ENCODE data around the gene CENPT. TPM values are rescaled to one million over a fixed set of nuclear protein-coding genes. Genes with fewer than 3 reads are reported as not detected.
A peak's percentile ranks its signal among the peaks of the same experiment; 100 is the strongest.

CENPT gene
- total RNA-seq, 1 donor from 2014 or later: 46.3 TPM

- Mint-ChIP-seq H3K9me3 (ENCODE audit: unreplicated experiment) (no peaks in the 10 kb centered on the region), H3K27me3 (ENCODE audit: unreplicated experiment) (no peaks in the 10 kb centered on the region), H3K4me1 (ENCODE audit: unreplicated experiment) (peaks cover 47% of the 10 kb centered on the region)
Measured at GRCh38 chr16:67843343-67843765, 4.1 kb downstream of the CENPT start.

DNA sequence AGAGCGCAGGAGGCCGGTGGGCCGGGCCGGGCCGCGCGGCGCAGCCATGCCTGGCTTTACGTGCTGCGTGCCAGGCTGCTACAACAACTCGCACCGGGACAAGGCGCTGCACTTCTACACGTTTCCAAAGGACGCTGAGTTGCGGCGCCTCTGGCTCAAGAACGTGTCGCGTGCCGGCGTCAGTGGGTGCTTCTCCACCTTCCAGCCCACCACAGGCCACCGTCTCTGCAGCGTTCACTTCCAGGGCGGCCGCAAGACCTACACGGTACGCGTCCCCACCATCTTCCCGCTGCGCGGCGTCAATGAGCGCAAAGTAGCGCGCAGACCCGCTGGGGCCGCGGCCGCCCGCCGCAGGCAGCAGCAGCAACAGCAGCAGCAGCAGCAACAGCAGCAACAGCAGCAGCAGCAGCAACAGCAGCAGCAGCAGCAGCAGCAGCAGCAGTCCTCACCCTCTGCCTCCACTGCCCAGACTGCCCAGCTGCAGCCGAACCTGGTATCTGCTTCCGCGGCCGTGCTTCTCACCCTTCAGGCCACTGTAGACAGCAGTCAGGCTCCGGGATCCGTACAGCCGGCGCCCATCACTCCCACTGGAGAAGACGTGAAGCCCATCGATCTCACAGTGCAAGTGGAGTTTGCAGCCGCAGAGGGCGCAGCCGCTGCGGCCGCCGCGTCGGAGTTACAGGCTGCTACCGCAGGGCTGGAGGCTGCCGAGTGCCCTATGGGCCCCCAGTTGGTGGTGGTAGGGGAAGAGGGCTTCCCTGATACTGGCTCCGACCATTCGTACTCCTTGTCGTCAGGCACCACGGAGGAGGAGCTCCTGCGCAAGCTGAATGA, 4.8 kb downstream of the CENPT start:
- Mint-ChIP-seq H3K36me3 (ENCODE audit: unreplicated experiment) (no peaks in the 10 kb centered on the region), H3K27me3 (ENCODE audit: unreplicated experiment) (no peaks in the 10 kb centered on the region), H3K27ac (ENCODE audit: unreplicated experiment) (peak overlapping the region; percentile 91), H3K4me3 (ENCODE audit: unreplicated experiment) (peak overlapping the region; percentile 93), H3K4me1 (ENCODE audit: unreplicated experiment) (peaks cover 42% of the 10 kb centered on the region), H3K9me3 (ENCODE audit: unreplicated experiment) (no peaks in the 10 kb centered on the region)
- DNase-seq (ENCODE audit: extremely low spot score, unreplicated experiment): no peak
- TF ChIP-seq CTCF (IDR thresholded peaks at IDR 0.05): peak; percentile 40

More at GRCh38 chr16:67843343-67843765, 4.1 kb downstream of the CENPT start:
- Mint-ChIP-seq H3K4me3 (ENCODE audit: unreplicated experiment) (peak overlapping the region; percentile 93), H3K36me3 (ENCODE audit: unreplicated experiment) (no peaks in the 10 kb centered on the region), H3K27ac (ENCODE audit: unreplicated experiment) (peak overlapping the region; percentile 91)
- no peak for TF ChIP-seq CTCF (IDR thresholded peaks at IDR 0.05)
- no peak for DNase-seq (ENCODE audit: extremely low spot score, unreplicated experiment)

GRCh38 chr16:67841816-67842508, 5.5 kb downstream of the CENPT start, which contains the start of gene THAP11:
THAP11 (plus strand) TSS chr16:67842320; CDS start chr16:67842555, 235 bp downstream.
- Mint-ChIP-seq H3K36me3 (ENCODE audit: unreplicated experiment) (no peaks in the 10 kb centered on the region), H3K4me3 (ENCODE audit: unreplicated experiment) (peak within 1 kb of the TSS; percentile 93), H3K27me3 (ENCODE audit: unreplicated experiment) (no peaks in the 10 kb centered on the region), H3K9me3 (ENCODE audit: unreplicated experiment) (no peaks in the 10 kb centered on the region), H3K4me1 (ENCODE audit: unreplicated experiment) (peaks cover 39% of the 10 kb centered on the region), H3K27ac (ENCODE audit: unreplicated experiment) (peak within 1 kb of the TSS; percentile 99)
- peak; percentile 97 for DNase-seq (ENCODE audit: extremely low spot score, unreplicated experiment)
- peak; percentile 74 for TF ChIP-seq CTCF (IDR thresholded peaks at IDR 0.05)

- H3K36me3 Mint-ChIP-seq (ENCODE audit: unreplicated experiment): no peaks in the 10 kb centered on the region
- H3K9me3 Mint-ChIP-seq (ENCODE audit: unreplicated experiment): no peaks in the 10 kb centered on the region
- H3K4me3 Mint-ChIP-seq (ENCODE audit: unreplicated experiment): peak overlapping the region; percentile 92
- TF ChIP-seq CTCF (IDR thresholded peaks at IDR 0.05): no peak
- H3K27ac Mint-ChIP-seq (ENCODE audit: unreplicated experiment): peak overlapping the region; percentile 99
- no peaks in the 10 kb centered on the region for H3K27me3 Mint-ChIP-seq (ENCODE audit: unreplicated experiment)
- no peak for DNase-seq (ENCODE audit: extremely low spot score, unreplicated experiment)
- peaks cover 39% of the 10 kb centered on the region for H3K4me1 Mint-ChIP-seq (ENCODE audit: unreplicated experiment)
Measured at GRCh38 chr16:67841198-67841815, 6.2 kb downstream of the CENPT start.
